Fibroblast of pulmonary artery (primary cell): ENCODE results near the gene LAPTM5.

Experiments
- DNase-seq: peaks from one replicate; pipeline ENCODE4 v3.0.0-alpha.2; 2010; ENCODE audit warnings: low read depth
- H3K4me3 ChIP-seq: replicated peaks from 2 replicates; pipeline ENCODE4 v1.5.1; 2011; ENCODE audit warnings: low read depth, mild to moderate bottlenecking, control low read depth, low read length, moderate library complexity
- CTCF ChIP-seq: IDR thresholded peaks from 2 replicates; pipeline ENCODE4 v1.5.1; 2011; ENCODE audit warnings: mild to moderate bottlenecking, control low read depth, low read length, inconsistent platforms; ENCODE audit errors: missing control alignments

Gene LAPTM5

GRCh38 chr1:30757352-30758120 is at the start of gene LAPTM5:
TSS of gene LAPTM5 (minus strand) at chr1:30757774. CDS start at chr1:30757745, 29 bp downstream.
- DNase-seq: no peak
- no peak for TF ChIP-seq CTCF
- H3K4me3 ChIP-seq: no peak within 1 kb of the TSS

GRCh38 chr1:30806381-30807317 is 49.1 kb upstream of the LAPTM5 start:
- no peak for TF ChIP-seq CTCF
- no peak overlapping the region for H3K4me3 ChIP-seq

GRCh38 chr1:30805304-30806003 is 47.9 kb upstream of the LAPTM5 start:
- no peak for DNase-seq
- no peak overlapping the region for H3K4me3 ChIP-seq
- no peak for TF ChIP-seq CTCF

More at GRCh38 chr1:30806381-30807317, 49.1 kb upstream of the LAPTM5 start:
- DNase-seq: no peak

- no peak for DNase-seq
- no peak for TF ChIP-seq CTCF
- H3K4me3 ChIP-seq: no peak overlapping the region
These were observed 47.2 kb upstream of the LAPTM5 start for GRCh38 chr1:30804822-30805221.

- no peak for DNase-seq
- no peak for TF ChIP-seq CTCF
- H3K4me3 ChIP-seq: no peak overlapping the region
These were observed 46.8 kb upstream of the LAPTM5 start for GRCh38 chr1:30804352-30804751.

GRCh38 chr1:30803562-30803961 is 46.0 kb upstream of the LAPTM5 start:
- no peak overlapping the region for H3K4me3 ChIP-seq
- DNase-seq: no peak
- no peak for TF ChIP-seq CTCF
